Hepatocyte (in vitro differentiated cells): ENCODE measurements around the gene NMBR.

Experiments
- EZH2 ChIP-seq: fragments of 200-600 bp; sonication (generic); IDR thresholded peaks from 2 replicates; pipeline ENCODE4 v1.6.1; 2016; ENCODE audit warnings: antibody characterized with exemption, mild to moderate bottlenecking, borderline replicate concordance
- EZH2phosphoT487 ChIP-seq: fragments of 200-600 bp; sonication (generic); IDR thresholded peaks from one replicate; pipeline ENCODE4 v1.6.1; 2018; ENCODE audit warnings: antibody characterized with exemption, mild to moderate bottlenecking, low read depth, moderate library complexity; ENCODE audit not compliant: unreplicated experiment, severe bottlenecking
- TF ChIP-seq, protein P1 (sequence below): fragments of 200-600 bp; sonication (generic); IDR thresholded peaks from 2 replicates; pipeline ENCODE4 v1.5.1; 2016; ENCODE audit warnings: antibody characterized with exemption, mild to moderate bottlenecking; ENCODE audit not compliant: poor library complexity

DNA sequence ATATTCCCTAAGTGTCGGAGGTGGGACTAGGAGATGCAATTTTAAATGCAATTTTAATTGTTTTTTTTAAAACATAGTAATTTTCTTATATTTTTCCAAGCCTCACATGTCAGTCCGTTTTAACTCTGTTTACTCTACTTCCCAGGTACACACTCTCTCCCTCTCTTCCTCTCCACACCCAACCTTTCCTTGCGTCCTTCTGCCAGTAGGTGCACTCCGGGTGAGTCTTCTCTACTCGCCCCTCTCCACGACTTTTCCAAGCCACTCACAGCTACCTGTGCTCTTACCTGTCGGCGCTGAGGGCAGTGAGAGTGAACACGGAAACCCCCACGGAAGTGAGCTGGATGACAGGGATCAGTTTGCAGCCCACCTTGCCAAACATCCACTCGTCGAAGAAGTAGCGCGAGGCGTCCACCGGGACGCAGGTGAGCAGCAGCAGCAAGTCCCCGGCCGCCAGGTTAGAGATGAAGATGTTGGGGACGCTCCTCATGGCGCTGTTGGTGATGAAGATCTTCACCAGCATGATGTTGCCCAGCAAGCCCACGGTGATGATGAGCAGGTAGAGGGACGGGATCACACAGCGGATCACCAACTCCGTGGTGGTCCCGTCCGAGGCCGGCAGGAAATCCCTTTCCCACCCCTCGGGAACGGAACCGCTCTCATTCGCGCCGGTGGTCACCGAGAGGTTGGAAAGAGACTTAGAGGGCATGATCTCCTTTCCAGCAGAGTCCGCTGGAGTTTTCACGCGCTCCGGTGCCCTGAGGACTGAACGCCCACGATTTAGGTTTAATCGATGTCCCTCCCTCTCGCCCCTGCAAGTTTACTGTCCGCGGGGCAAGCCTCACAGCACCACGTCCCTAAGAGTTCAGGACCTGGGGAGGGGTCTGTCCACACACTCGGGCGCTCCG lies 58.7 kb downstream of the NMBR start:
- TF ChIP-seq, protein P1, sequence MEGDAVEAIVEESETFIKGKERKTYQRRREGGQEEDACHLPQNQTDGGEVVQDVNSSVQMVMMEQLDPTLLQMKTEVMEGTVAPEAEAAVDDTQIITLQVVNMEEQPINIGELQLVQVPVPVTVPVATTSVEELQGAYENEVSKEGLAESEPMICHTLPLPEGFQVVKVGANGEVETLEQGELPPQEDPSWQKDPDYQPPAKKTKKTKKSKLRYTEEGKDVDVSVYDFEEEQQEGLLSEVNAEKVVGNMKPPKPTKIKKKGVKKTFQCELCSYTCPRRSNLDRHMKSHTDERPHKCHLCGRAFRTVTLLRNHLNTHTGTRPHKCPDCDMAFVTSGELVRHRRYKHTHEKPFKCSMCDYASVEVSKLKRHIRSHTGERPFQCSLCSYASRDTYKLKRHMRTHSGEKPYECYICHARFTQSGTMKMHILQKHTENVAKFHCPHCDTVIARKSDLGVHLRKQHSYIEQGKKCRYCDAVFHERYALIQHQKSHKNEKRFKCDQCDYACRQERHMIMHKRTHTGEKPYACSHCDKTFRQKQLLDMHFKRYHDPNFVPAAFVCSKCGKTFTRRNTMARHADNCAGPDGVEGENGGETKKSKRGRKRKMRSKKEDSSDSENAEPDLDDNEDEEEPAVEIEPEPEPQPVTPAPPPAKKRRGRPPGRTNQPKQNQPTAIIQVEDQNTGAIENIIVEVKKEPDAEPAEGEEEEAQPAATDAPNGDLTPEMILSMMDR, result no peak
- peak; percentile 28 for TF ChIP-seq EZH2
- TF ChIP-seq EZH2phosphoT487, result no peak
